ENCODE data around the gene SEC14L2.

The SEC14L2 gene

GRCh38 chr22:30396871-30397655 lies at the start of gene SEC14L2:
TSS of gene SEC14L2 (plus strand) at chr22:30397018. CDS start at chr22:30397117, 99 bp downstream.
- DNase-seq = peak; percentile 31 to 63

GRCh38 chr22:30347255-30347892 lies 49.4 kb upstream of the SEC14L2 start:
- DNase-seq = no peak

- DNase-seq = no peak
These were observed 48.4 kb upstream of the SEC14L2 start for GRCh38 chr22:30348404-30348803.

GRCh38 chr22:30348809-30349208 lies 48.0 kb upstream of the SEC14L2 start:
- no peak for DNase-seq

GRCh38 chr22:30351226-30351625 lies 45.6 kb upstream of the SEC14L2 start:
- no peak for DNase-seq

- DNase-seq = no peak
These were observed 42.2 kb upstream of the SEC14L2 start for GRCh38 chr22:30354644-30355043.

- DNase-seq = peak; percentile 82 to 88
These were observed 40.2 kb upstream of the SEC14L2 start, which contains the start of the genes CCDC157 and SF3A1 for GRCh38 chr22:30356449-30357235. TSS of gene CCDC157 (plus strand) at chr22:30357007. CDS start at chr22:30366001, 8,994 bp downstream. TSS of gene SF3A1 (minus strand) at chr22:30356894. CDS start at chr22:30356792, 102 bp downstream.

GRCh38 chr22:30357236-30357570 lies 39.6 kb upstream of the SEC14L2 start:
- no peak for DNase-seq

GRCh38 chr22:30357650-30358215 lies 39.1 kb upstream of the SEC14L2 start:
- DNase-seq = no peak

- DNase-seq = no peak
These were observed 38.3 kb upstream of the SEC14L2 start for GRCh38 chr22:30358541-30358940.

GRCh38 chr22:30361916-30362650 lies 34.7 kb upstream of the SEC14L2 start:
- DNase-seq = no peak

- no peak for DNase-seq
These were observed 34.1 kb upstream of the SEC14L2 start for GRCh38 chr22:30362651-30363281.

- DNase-seq = no peak
These were observed 30.9 kb upstream of the SEC14L2 start for GRCh38 chr22:30365891-30366290.

GRCh38 chr22:30368420-30368819 lies 28.4 kb upstream of the SEC14L2 start:
- DNase-seq = no peak

- no peak for DNase-seq
These were observed 26.1 kb upstream of the SEC14L2 start for GRCh38 chr22:30370641-30371230.

- no peak for DNase-seq
These were observed 25.5 kb upstream of the SEC14L2 start for GRCh38 chr22:30371321-30371720.

- DNase-seq = no peak
These were observed 24.8 kb upstream of the SEC14L2 start for GRCh38 chr22:30371981-30372380.

GRCh38 chr22:30372915-30373314 lies 23.9 kb upstream of the SEC14L2 start:
- DNase-seq = peak in 1 of 2 donors; percentile 13

- no peak for DNase-seq
These were observed 23.2 kb upstream of the SEC14L2 start for GRCh38 chr22:30373331-30374325.

GRCh38 chr22:30375312-30375849 lies 21.4 kb upstream of the SEC14L2 start:
- no peak for DNase-seq
